Dedifferentiated amniotic fluid mesenchymal stem cell (primary cell): ENCODE data around the gene STK35.
A peak's percentile ranks its signal among the peaks of the same experiment; 100 is the strongest.

Experiments used
- DNase-seq: peaks from one replicate; pipeline ENCODE4 v3.0.0-alpha.2; 2016; ENCODE audit errors: extremely low spot score

STK35 gene

DNA sequence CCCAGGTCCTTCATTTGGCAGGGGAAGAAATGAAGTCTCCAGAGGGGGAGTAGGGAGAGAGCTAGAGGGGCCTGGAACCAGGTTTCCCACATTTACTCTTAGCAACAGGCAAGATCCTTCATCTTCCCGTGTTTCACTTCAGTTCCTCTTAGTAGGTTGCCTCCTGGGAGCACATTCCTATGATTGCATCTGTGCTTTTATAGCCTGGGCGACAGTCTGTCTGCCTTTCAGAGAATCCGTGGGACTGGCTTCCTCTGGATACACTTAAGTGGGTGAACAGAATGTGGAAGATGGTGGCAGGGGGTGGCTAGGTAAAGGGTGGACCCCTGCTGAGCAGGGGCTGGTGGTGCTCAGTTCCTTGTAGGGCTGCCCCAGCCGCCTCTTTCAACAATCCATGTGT, 33.4 kb downstream of the STK35 start:
- DNase-seq: no peak

DNA sequence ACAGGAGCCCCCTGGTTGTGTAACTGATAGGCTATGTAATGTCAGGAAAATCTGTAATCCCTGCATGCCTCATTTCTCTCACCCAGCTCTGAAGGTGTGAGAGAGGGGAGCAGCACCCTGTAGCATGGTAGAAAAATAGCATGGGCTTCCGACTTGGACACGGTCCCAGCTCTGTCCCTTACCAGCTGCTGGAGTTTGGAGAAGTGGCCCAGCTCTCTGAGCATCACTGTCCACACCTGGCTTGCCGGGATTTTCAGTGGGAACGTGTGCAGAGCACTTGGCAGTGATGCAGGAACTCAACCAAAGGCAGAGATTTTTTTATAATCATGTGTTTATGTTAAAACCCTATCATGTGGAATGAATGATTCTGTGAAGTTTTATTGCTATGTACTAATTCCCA, 34.6 kb downstream of the STK35 start:
- no peak for DNase-seq

DNA sequence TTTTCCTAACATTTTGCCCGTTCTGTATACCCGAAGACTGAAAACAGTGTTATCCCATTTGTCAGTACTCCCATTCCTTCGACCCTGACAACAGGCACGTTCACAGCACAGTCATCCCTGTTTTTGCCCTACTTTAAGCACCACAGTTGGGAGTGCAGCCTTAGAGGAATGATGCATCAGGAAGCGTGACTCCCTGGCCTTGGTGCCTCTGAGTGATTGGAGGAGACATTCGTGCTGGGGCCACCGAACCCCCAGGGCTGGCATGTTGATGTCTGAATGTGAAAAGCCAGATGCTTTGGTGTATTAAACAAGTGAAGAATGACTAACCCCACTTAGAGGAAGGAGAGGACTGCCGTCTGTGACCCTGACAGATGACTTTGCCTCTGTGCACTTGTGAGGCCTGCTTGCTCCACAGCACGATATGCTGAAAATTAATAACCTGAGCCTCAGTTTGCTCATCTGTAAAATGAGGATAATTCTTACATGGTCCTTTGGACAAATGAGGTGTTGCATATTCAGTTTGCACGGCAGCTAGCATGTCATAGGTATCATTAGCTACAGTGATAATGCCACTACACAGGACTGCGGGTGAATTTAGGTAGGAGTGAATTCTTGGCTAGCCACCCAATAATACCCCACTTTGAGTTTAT, 36.0 kb downstream of the STK35 start:
- DNase-seq: peak; percentile 61

DNA sequence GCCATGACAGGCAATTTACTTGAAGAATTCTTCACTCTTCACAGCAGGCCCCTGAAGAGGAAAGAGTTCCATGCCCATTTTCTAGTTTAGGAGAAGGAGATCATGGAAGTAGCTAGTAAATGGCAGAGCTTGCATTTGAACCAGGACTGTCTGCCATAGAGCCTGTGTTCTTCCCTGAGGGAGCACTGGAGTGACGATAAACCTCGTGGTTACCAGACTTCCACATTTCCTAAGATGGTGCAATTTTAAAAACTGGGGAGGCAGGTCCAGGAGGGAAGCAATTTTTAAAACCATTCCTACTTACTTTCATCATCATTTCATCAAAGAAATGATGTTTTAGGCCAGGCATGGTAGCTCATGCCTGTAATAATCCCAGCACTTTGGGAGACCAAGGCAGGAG, 36.8 kb downstream of the STK35 start:
- no peak for DNase-seq

DNA sequence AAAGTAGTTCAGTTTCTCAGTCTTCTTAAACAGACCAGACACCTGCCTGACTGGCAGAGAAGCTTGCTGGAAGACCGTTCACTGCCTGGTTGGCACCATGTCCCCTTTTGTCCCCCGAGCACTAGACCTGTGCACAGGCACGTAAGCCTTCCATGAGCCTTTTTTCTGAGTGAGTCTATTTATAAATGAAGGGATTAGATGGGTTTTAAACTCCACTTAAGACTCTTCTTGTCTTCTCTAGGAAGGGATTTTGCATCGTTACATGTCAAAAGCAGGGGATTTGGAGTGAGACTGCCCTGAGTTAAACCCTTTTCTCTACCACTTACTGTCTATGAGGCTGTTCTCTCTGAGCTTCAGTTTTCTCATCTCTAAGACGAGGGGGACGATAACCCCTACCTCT, 37.6 kb downstream of the STK35 start:
- no peak for DNase-seq

DNA sequence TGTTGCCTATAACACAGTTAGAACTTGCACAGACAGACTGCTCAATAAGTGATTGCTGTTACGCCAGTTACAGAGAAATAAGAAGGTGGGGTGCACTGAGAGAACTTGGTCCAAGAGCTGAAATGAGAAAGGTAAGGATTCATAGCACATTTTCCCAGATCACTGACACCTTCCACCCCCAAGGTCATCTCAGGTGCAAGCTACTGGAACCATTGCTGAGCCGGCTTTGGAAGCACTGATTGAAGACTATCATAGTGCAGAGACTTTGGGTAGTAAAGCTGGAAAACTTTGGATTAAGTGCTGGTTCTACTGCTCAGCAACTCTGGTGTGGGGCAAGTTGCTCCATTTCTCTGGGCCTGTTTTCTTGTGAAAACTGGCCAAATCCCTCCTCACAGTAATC, 38.1 kb downstream of the STK35 start:
- DNase-seq: no peak

DNA sequence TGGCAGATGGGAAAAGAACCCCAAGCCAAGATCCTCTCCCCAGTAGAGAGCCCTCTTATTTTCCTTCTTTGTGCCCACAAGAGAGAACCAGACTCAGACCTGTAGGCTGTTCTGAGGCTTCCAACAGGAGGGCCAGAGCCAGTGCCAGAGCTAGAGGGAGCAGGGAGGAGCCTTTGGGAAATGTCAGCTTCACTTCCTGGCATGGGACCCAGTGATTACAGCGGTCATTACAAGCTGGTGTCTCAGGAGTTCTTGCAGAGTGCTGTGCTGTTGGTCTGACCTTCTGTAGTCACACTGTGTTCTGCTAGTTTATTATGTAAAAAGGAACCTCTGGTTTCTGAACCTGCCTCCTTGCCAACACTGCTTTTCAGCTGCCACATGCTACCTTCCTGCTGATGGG, 38.9 kb downstream of the STK35 start:
- DNase-seq: no peak

DNA sequence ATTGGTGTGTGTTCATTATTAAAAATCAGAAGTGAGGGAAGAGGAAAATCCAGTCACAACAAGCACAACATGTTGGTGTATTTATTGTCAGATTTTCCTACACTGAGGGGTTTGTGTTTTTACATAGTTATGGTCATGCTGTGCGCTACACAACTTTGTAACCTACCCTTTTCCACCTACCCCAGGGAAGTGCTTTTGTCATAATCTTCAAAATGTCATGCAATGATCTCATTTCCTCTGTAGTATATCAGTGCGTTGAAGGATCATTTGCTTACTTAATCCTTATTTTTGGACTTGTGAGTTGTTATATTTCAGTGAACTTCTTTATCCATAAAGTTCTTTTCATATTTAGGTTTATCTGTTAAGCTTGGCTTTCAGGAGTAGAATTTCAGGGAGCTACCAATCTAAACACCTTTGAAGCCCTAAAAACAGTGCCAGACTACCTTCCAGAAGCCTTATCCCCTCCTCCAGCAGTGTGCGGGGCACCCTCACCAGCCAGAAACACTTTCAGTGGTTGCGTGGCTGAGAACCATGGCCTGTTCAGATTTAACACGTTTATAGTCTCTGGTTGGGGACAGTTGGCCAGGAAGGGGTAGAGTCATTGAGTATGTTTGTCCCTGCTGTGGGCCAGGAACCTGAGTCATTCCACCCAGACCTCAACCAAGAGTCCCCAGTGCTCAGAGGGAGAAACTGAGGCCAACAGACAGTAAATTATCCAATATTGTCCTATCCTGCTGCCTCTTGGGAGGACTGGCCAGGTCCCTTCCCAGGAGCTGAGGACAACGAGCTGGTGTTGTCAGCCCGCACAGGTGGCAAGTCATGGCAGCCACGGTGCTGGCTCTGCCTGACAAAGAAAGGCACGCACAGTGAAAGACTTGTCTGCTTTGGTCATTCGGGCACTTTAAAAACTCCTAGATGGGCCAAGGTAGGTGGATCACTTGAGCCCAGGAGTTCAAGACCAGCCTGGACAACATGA, 40.3 kb downstream of the STK35 start:
- no peak for DNase-seq

DNA sequence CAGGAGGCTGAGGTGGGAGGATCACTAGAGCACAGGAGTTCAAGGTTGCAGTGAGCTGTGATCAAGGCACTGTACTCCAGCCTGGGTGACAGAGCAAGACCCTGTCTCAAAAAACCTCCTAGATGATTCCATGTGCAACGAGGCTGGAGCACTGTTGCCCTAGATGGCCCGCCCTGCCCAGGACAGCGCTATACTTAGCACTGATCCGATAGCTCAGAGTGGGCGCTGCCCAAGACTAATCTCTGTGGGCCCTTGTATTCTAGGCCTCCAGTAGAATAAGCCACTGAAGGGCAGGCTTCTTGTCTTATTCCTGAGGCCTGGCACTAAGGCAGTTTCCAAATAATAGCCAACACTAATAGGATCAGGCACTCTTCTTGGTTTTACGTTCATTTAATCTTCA, 41.0 kb downstream of the STK35 start:
- DNase-seq: no peak

DNA sequence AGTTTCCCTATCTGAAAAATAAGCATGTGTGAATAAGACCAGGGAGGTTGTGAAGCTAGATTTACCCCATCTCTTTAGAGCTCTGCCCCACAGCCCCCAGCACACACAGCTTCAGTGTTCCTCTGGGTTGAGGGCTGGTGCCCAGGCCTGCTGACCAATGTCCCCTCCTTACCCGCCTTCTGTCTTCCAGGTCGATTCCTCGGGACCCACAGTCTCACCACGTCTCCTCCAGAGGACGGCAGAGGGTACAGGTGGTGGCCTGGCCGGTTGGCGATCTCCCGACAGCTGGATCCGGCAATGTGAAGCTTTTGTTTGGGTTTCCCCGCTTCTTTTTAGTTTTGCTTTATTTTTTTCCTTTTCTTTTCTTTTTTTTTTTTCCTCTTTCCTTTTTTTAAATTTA, 42.0 kb downstream of the STK35 start:
- no peak for DNase-seq

DNA sequence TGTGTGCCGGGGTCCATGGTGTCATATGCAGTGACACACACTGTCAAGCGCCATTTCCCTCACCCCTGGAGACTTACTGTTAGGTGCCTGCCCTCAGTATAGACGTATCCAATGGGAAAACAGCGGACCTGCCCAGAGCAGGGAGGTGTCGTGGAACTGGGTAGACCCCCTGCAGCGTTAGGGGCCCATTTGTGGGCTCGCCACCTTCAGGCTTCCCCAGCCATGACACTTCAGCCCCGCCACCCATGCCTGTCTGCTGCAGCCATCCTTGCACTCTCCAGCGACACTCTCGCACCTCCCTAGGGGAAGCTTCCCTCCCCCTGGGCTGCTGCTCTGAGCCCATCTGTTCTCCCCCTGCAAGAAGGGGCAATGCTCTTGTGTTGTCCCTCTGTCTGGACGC, 43.2 kb downstream of the STK35 start:
- no peak for DNase-seq

DNA sequence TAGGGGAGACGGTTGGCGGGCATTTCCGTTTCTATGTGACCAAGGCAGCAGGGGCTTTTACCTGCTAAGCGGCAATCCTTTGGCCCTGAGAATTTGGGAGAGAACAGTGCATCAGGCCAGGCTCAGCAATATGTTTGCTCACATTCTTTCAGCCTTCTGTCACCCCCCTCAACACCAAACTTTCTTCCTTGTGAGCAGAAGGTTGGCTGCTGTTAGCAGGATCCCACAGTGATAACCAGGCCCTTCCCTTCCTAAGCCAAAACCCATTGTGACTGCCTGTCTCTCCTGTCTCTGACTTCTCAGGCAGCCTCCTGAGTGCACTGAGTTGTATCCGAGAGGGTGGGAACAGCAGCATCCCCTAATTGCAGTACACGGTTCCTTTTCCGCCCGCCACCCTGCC, 43.7 kb downstream of the STK35 start:
- no peak for DNase-seq

DNA sequence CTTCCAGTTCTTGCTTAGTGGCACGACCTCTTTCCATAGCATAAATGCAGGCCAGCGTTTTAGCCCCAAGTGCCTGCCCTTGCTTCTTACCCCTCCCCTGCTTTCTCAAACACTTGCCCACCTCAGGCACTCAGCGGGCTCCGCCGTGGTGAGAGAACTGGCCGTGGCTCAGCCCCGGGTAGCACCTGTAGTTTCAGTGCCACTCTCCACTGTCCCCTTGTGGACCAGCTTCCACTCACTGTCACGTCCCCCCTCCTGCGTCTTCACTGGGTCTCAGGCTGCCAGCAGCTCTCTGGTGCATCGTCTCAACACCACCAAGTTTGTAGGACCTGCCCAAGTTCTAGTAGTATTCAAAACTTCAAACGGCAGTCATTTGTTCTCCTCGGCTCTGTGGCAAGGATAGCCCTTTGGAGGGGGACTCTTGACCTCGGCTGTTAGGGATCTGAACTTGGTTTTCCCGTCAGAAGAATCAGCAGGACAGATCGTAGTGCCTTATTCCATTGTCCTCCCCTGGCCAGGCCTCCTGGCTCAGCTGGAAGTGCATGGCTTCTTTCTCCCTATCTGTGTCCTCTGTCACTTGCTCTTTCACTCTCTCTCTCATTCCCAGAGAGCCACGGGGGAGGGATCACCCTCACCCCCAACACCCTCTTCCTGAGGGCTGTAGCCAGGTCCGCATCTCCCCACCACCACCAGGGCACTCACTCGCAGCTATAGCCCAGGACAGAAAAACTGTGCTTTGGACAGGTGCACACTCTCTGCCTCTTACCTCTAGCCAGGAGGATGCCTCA, 44.6 kb downstream of the STK35 start:
- DNase-seq: no peak

DNA sequence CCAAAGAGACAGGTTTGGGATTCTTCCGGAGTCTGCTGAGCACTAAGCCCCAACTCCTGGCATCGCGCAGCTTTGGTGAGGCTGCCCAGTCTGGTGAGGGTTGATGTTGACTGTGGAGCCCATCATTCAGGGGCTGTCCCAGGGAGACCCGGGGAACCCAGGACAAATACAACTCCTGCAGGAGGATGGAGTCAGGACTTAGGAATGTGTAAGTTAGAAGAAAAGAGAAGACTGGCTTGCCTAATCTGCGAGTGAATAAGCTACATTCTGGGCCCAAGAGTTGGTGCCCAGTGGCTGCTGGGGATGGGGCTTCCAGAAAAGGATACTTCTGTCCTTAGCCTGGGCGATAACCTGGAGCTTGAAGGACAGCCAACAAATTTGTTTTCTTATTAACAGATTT, 47.9 kb downstream of the STK35 start:
- no peak for DNase-seq

DNA sequence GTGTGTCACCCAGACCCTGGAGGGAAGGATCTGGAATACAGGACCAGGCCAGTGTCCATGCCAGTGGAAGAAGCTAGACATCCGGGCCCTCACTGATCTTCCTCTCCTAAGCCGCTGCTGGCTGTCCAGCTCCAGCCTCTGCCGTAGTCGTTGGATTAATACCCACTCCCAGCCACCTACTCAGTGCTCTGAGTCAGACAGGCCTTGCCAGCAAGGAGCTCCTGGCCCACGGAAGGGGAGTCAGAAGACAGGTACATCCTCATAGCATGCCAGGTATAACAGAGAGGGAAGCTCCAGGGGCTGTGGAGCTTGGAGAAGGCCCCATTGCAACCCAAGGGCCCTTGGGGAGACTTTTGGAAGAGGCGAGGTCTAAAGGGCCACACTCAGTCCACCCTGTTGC, 49.0 kb downstream of the STK35 start:
- no peak for DNase-seq

DNA sequence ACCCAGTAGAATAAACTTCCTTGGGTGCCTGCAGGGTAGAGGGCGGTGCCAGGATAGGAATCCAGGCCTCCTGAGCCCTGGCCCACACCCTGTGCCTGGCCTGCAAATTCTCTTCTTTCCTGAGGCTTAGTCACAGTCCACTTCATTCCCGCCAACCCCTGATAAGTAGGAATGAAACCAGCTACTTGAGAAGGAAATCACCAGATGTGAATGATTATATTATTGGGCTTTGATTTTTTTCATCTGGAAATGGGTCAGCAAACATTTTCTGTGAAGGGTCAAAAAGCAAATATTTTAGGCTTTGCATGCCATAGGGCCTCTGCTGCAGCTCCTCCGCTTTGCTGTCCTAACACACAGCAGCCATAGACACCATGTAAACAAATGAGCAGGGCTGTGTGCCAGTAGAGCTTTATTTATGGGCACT, 50.2 kb downstream of the STK35 start:
- DNase-seq: peak; percentile 51

DNA sequence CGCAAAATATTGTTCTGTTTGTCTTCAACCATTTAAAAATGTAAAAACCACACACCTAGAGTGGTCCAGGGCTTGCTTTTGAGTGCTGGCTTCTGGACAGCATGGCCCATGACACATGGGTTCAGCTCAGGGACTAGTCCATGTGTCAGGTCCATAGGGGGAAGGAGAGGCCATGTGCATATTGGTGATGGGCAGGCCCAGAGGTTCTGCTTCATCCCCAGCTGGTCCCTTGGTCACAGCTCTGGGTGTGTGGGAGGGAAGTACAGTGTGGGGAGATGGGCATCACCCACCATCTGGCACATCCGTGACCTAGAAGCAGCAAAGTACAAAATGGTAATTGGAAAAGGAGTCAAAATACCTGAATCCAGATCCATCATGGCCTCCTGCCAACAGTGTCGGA, 50.7 kb downstream of the STK35 start:
- no peak for DNase-seq

DNA sequence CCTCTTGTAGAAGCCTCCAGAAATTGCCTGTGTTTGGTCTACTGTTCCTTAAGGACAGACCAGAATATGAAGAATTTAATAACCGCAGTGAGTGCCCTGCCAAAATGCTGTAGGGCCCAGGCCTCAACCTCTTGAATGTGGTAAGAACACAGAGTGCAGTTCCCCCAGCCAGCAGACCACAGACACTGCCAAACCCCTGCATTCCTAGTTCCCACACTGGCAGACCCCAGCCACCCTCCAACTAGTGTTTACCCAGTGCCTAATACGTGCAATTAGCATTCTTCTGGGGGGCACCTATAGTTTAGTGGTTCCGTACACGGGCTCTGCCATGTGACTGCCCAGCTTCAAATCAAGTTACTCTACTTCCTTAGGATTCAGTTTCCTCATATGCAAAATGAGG, 51.7 kb downstream of the STK35 start:
- DNase-seq: no peak

DNA sequence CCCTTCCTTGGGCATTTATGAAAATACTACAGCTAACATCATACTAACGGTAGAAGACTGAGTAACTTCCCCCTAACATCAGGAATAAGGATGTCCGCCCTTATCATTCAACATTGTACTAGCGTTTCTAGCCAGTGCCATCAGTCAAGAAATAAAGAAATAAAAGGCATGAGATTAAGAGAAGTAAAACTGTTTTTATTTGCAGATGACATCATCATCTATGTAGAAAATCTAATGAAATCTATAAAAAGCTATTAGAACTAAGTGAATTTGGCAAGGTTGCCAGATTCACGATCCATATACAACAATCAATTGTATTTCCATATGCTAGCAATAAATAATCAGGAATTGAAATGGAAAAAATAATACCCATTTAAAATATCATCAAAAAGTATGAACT, 54.6 kb downstream of the STK35 start:
- no peak for DNase-seq

DNA sequence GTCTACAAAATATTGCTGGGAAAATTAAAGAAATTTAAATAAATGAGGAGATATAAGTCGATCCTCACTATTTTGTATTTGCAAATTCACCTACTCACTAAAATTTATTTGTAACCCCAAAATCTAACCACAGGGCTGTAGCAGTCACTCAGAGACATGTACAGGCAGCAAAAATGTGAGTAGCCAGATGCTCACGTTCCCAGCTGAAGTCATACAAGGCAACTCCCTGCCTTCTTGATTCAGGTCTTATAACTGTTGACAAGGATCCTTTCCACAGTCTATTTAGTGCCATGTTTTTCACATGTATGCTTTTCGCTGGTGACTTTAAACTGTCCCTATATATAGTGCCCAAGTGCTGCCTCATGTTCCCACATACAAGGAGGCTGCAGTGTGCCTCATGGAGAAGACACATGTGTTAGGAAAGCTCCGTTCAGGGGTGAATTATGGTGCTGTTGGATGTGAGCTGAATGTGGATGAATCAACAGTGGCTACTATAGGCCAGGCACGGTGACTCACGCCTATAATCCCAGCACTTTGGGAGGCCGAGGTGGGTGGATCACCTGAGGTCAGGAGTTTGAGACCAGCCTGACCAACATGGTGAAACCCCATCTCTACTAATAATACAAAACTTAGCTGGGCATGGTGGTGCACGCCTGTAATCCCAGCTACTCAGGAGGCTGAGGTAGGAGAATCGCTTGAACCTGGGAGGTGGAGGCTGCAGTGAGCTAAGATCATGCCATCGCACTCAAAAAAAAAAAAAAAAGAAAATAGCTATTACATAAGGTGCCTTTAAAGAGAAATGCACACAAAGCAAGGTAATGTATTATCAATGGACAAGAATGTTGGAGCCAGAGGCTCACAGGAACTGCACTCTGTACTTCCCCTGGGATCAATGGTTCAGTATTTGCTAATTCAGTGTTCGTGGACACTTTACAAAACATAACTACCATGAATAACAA, 55.3 kb downstream of the STK35 start:
- no peak for DNase-seq

DNA sequence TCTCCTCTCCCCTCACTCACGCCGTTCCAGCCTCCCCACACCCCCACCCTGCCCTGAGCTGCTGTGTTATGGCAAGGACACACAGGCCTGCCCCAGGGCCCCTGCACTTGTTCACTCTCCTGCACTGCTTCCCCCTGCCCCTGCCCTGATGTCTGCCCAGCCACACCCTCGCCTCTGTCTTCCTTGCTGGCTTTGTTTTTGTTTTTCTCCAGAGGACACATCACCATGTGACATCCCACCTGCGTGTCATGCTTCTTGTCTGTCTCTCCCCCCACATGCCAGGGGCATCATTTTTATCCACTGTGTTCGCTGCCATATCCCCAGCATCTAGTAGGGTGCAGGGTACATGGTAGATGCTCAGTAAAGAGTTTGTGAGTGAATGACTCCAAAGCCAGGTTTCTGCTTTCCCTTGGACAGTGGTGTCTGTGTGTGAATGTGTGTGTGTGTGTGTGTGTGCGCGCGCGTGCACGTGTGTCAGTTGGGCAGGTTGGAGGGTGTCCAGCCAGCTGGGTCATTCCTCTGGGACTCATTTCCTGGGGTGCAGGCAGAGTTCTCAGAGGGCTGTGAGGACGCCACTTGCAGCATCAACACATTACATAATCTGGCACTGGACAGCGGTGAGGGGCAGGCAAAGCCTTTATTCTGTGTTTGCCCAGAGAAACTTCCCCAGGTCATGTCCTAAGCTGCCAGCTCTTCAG, 60.6 kb downstream of the STK35 start:
- no peak for DNase-seq
